Choroid plexus epithelial cell (primary cell): ENCODE data around the gene LRRC8C.

Experiments used
- DNase-seq: peaks from one replicate; pipeline ENCODE4 v3.0.0-alpha.2; 2010; ENCODE audit warnings: low read depth
- H3K4me3 ChIP-seq: 2 replicates; pipeline ENCODE4 v1.5.1; 2011; ENCODE audit warnings: low read depth, mild to moderate bottlenecking, control low read depth, low read length, moderate library complexity
- TF ChIP-seq, protein P1 (sequence below): conservative IDR thresholded peaks from 2 replicates; pipeline ENCODE4 v1.5.1; 2011; ENCODE audit warnings: low read depth, mild to moderate bottlenecking, control low read depth, inconsistent platforms, low read length, moderate library complexity

The LRRC8C gene

GRCh38 chr1:89720839-89721238 lies 87.9 kb downstream of the LRRC8C start:
- H3K4me3 ChIP-seq = no peak overlapping the region
- DNase-seq = no peak
- TF ChIP-seq, protein P1, sequence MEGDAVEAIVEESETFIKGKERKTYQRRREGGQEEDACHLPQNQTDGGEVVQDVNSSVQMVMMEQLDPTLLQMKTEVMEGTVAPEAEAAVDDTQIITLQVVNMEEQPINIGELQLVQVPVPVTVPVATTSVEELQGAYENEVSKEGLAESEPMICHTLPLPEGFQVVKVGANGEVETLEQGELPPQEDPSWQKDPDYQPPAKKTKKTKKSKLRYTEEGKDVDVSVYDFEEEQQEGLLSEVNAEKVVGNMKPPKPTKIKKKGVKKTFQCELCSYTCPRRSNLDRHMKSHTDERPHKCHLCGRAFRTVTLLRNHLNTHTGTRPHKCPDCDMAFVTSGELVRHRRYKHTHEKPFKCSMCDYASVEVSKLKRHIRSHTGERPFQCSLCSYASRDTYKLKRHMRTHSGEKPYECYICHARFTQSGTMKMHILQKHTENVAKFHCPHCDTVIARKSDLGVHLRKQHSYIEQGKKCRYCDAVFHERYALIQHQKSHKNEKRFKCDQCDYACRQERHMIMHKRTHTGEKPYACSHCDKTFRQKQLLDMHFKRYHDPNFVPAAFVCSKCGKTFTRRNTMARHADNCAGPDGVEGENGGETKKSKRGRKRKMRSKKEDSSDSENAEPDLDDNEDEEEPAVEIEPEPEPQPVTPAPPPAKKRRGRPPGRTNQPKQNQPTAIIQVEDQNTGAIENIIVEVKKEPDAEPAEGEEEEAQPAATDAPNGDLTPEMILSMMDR = no peak

DNA sequence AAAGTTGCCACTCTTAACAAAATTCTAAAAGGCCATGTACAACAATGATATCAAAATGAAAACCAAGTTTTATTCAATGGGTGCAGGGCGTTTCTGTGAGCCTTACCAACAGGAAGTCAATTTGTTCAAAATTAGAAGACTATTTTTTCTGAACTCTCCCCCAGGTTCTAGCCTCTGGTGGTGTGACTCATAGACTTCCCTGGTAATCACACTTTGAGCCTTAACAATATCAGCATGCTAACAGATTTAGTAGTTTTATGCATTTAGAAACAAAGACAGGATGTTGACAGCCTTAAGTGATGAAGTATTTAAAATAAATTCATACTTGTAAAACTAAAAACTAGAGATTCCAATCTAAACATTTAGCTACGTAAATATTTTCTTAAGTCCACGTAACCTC lies 88.4 kb downstream of the LRRC8C start:
- H3K4me3 ChIP-seq = no peak overlapping the region
- TF ChIP-seq, protein P1 = no peak
- DNase-seq = peak; percentile 75

- DNase-seq = no peak
- H3K4me3 ChIP-seq = no peak overlapping the region
- TF ChIP-seq, protein P1 = no peak
These were observed 90.2 kb downstream of the LRRC8C start for GRCh38 chr1:89723144-89723543.

DNA sequence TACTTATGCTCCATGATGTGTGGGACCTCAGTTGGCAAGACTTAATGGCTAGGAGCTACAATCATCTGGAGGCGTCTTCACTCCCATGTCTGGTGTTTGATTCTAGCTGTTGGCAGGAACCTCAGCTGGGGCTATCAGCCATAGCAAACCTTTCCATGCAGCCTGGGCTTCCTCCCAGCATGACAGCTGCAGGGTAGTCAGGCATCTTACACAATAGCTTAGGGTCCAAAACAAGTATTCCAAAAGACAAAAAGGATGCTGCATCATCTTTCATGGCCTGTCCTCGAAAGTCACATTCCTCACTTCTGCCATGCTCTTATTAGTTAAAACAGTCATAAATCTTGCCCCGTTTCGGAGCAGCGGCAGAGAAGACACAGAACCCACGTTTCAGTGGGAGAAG lies 90.9 kb downstream of the LRRC8C start:
- H3K4me3 ChIP-seq = no peak overlapping the region
- TF ChIP-seq, protein P1 = no peak
- DNase-seq = peak; percentile 16

GRCh38 chr1:89724369-89725010 lies 91.6 kb downstream of the LRRC8C start:
- no peak overlapping the region for H3K4me3 ChIP-seq
- TF ChIP-seq, protein P1 = no peak
- DNase-seq = peak; percentile 9

GRCh38 chr1:89725011-89725370 lies 92.1 kb downstream of the LRRC8C start:
- no peak overlapping the region for H3K4me3 ChIP-seq
- TF ChIP-seq, protein P1 = no peak
- peak; percentile 67 for DNase-seq

- no peak overlapping the region for H3K4me3 ChIP-seq
- TF ChIP-seq, protein P1 = no peak
- DNase-seq = no peak
These were observed 92.7 kb downstream of the LRRC8C start for GRCh38 chr1:89725631-89726030.
